ENCODE measurements around the gene LCN10.

DNA sequence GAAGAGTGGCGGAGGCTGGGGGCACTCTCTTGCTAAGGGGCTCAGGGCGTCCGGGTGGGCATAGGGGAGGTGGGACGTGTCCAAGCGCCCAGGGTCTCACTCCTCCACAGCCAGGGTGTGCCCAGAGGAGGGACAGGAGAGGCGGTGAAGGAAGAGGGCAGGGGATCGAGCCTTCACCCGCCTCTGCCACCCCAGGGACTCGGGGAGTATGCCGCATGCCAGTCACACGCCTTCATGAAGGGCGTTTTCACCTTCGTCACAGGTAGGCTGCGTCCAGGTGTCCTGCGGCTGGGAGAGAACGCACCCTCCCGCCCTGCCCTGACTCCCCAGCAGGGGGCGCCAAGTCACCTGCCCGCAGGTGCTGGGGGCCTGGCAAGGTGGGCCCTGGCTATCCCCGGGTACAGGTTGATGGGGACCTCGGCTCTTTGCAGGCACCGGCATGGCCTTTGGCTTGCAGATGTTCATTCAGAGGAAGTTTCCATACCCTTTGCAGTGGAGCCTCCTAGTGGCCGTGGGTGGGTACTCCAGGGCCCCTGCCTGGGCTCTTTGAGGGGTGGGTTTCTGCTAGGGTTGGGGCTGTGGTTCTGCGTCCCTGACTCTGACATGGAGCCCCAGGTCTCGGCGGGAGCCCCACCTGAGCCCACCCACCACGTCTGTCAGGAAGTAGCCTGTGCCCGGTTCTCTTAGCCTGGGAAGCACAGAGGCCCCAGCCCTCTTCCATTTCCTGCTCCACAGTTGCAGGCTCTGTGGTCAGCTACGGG lies 49.0 kb upstream of the LCN10 start:
- TF ChIP-seq, protein P1, sequence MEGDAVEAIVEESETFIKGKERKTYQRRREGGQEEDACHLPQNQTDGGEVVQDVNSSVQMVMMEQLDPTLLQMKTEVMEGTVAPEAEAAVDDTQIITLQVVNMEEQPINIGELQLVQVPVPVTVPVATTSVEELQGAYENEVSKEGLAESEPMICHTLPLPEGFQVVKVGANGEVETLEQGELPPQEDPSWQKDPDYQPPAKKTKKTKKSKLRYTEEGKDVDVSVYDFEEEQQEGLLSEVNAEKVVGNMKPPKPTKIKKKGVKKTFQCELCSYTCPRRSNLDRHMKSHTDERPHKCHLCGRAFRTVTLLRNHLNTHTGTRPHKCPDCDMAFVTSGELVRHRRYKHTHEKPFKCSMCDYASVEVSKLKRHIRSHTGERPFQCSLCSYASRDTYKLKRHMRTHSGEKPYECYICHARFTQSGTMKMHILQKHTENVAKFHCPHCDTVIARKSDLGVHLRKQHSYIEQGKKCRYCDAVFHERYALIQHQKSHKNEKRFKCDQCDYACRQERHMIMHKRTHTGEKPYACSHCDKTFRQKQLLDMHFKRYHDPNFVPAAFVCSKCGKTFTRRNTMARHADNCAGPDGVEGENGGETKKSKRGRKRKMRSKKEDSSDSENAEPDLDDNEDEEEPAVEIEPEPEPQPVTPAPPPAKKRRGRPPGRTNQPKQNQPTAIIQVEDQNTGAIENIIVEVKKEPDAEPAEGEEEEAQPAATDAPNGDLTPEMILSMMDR (conservative IDR thresholded peaks at IDR 0.05; ENCODE audit: low read length): peak; percentile 100
- no peak for TF ChIP-seq EZH2phosphoT487 (IDR thresholded peaks at IDR 0.05; ENCODE audit: borderline replicate concordance, low read depth, low read length)
